Loucy (cell line): ENCODE measurements around the gene CPA1.

ENCODE experiments used
- H2AFZ ChIP-seq: fragments of 200-600 bp; sonication (generic); 2 replicates; pipeline ENCODE4 v1.6.0; 2016; ENCODE audit warnings: antibody characterized with exemption, mild to moderate bottlenecking, low read length, moderate library complexity
- H3F3A ChIP-seq: fragments of 200-600 bp; 2 replicates; pipeline ENCODE4 v1.6.0; 2016; ENCODE audit warnings: antibody characterized with exemption, low read depth, mild to moderate bottlenecking
- H3K27me3 ChIP-seq: fragments of 200-600 bp; sonication (generic); 2 replicates; pipeline ENCODE4 v1.6.1; 2014; ENCODE audit warnings: low read length, mild to moderate bottlenecking; ENCODE audit not compliant: insufficient read depth, poor library complexity, severe bottlenecking
- H3K36me3 ChIP-seq: fragments of 200-600 bp; sonication (generic); 2 replicates; pipeline ENCODE4 v1.6.1; 2016; ENCODE audit warnings: low read length; ENCODE audit not compliant: insufficient read depth
- H3K4me1 ChIP-seq: fragments of 200-600 bp; sonication (generic); 2 replicates; pipeline ENCODE4 v1.5.1; 2014; ENCODE audit warnings: low read length, mild to moderate bottlenecking; ENCODE audit not compliant: insufficient read depth, poor library complexity, severe bottlenecking
- H3K4me2 ChIP-seq: fragments of 200-600 bp; sonication (generic); 2 replicates; pipeline ENCODE4 v1.6.0; 2014; ENCODE audit warnings: antibody characterized with exemption, low read length, low read depth, mild to moderate bottlenecking; ENCODE audit not compliant: poor library complexity, severe bottlenecking
- H3K4me3 ChIP-seq: fragments of 200-600 bp; sonication (generic); 2 replicates; pipeline ENCODE4 v1.5.1; 2014; ENCODE audit warnings: low read length, mild to moderate bottlenecking, mixed read lengths; ENCODE audit not compliant: poor library complexity, severe bottlenecking
- H3K79me2 ChIP-seq: fragments of 200-600 bp; sonication (generic); 2 replicates; pipeline ENCODE4 v1.6.1; 2014; ENCODE audit warnings: low read length; ENCODE audit not compliant: insufficient read depth
- H3K9ac ChIP-seq: fragments of 200-600 bp; sonication (generic); 2 replicates; pipeline ENCODE4 v1.6.0; 2014; ENCODE audit warnings: mild to moderate bottlenecking, low read depth, low read length, moderate library complexity; ENCODE audit not compliant: poor library complexity, severe bottlenecking
- H3K9me2 ChIP-seq: fragments of 200-600 bp; sonication (generic); replicated peaks from 2 replicates; pipeline ENCODE4 v1.6.1; 2016; ENCODE audit warnings: low read depth, low read length, mixed read lengths
- H3K9me3 ChIP-seq: fragments of 200-600 bp; sonication (generic); 2 replicates; pipeline ENCODE4 v1.6.1; 2014; ENCODE audit warnings: mild to moderate bottlenecking, antibody characterized with exemption, low read length, low read depth; ENCODE audit not compliant: insufficient read depth
- H4K20me1 ChIP-seq: fragments of 200-600 bp; sonication (generic); 2 replicates; pipeline ENCODE4 v1.6.0; 2014; ENCODE audit warnings: antibody characterized with exemption, low read length, mild to moderate bottlenecking; ENCODE audit not compliant: insufficient read depth, poor library complexity, severe bottlenecking
- CTCF ChIP-seq: fragments of 200-600 bp; sonication (generic); conservative IDR thresholded peaks from 2 replicates; pipeline ENCODE4 v1.5.1; 2014; ENCODE audit warnings: mild to moderate bottlenecking, antibody characterized with exemption, low read length
- EZH2phosphoT487 ChIP-seq: fragments of 200-600 bp; IDR thresholded peaks from 2 replicates; pipeline ENCODE4 v1.6.1; 2018; ENCODE audit warnings: antibody characterized with exemption, mild to moderate bottlenecking, moderate library complexity, borderline replicate concordance

The CPA1 gene

GRCh38 chr7:130421684-130422083, 41.4 kb downstream of the CPA1 start:
- Histone ChIP-seq H4K20me1 (no peaks in the 10 kb centered on the region), H3K79me2 (no peaks in the 10 kb centered on the region), H3K9ac (no peak overlapping the region), H3K9me3 (no peaks in the 10 kb centered on the region), H3K4me2 (no peak overlapping the region), H3F3A (no peaks in the 10 kb centered on the region), H3K4me1 (peaks cover 39% of the 10 kb centered on the region), H3K9me2 (no peaks in the 10 kb centered on the region), H3K27me3 (no peaks in the 10 kb centered on the region), H3K36me3 (no peaks in the 10 kb centered on the region), H2AFZ (no peak overlapping the region), H3K4me3 (no peak overlapping the region)
- TF ChIP-seq CTCF (no peak), EZH2phosphoT487 (no peak)

- Histone ChIP-seq H4K20me1 (no peaks in the 10 kb centered on the region), H3K79me2 (no peaks in the 10 kb centered on the region), H3K27me3 (no peaks in the 10 kb centered on the region), H3K4me3 (no peak overlapping the region), H3K9me2 (no peaks in the 10 kb centered on the region), H3K4me2 (no peak overlapping the region), H3F3A (no peaks in the 10 kb centered on the region), H3K9me3 (no peaks in the 10 kb centered on the region), H3K36me3 (no peaks in the 10 kb centered on the region), H2AFZ (no peak overlapping the region), H3K4me1 (peaks cover 20% of the 10 kb centered on the region), H3K9ac (no peak overlapping the region)
- TF ChIP-seq CTCF (no peak), EZH2phosphoT487 (no peak)
Observed at GRCh38 chr7:130423501-130424037, 43.3 kb downstream of the CPA1 start.

GRCh38 chr7:130425796-130426195, 45.5 kb downstream of the CPA1 start:
- Histone ChIP-seq H3K9ac (no peak overlapping the region), H4K20me1 (no peaks in the 10 kb centered on the region), H3K4me1 (peaks cover 10% of the 10 kb centered on the region), H2AFZ (no peak overlapping the region), H3K79me2 (no peaks in the 10 kb centered on the region), H3F3A (no peaks in the 10 kb centered on the region), H3K36me3 (no peaks in the 10 kb centered on the region), H3K9me3 (no peaks in the 10 kb centered on the region), H3K4me2 (no peak overlapping the region), H3K27me3 (no peaks in the 10 kb centered on the region), H3K4me3 (no peak overlapping the region), H3K9me2 (no peaks in the 10 kb centered on the region)
- TF ChIP-seq EZH2phosphoT487 (no peak), CTCF (no peak)
